ENCODE measurements around the gene SHISA2.

SHISA2 gene

GRCh38 chr13:26053418-26053980, 1.7 kb upstream of the SHISA2 start:
- TF ChIP-seq CTCF (IDR thresholded peaks at IDR 0.05; ENCODE audit: insufficient read depth, missing control alignments) = no peak
- FAIRE-seq (no peak), DNase-seq (ENCODE audit: insufficient read length, low spot score) (no peak)

GRCh38 chr13:26052337-26052736, 521 bp upstream of the SHISA2 start:
- DNase-seq (ENCODE audit: insufficient read length, low spot score) (no peak), FAIRE-seq (no peak)

GRCh38 chr13:26051231-26051656, 572 bp downstream of the SHISA2 start:
- DNase-seq (ENCODE audit: insufficient read length, low spot score) = no peak
- no peak for TF ChIP-seq CTCF (IDR thresholded peaks at IDR 0.05; ENCODE audit: insufficient read depth, missing control alignments)
- no peak for FAIRE-seq

More at GRCh38 chr13:26052337-26052736, 521 bp upstream of the SHISA2 start:
- no peak for TF ChIP-seq CTCF (IDR thresholded peaks at IDR 0.05; ENCODE audit: insufficient read depth, missing control alignments)

GRCh38 chr13:26050568-26051230, 1.1 kb downstream of the SHISA2 start:
- DNase-seq (ENCODE audit: insufficient read length, low spot score) = peak; percentile 23
- FAIRE-seq = no peak
- TF ChIP-seq CTCF (IDR thresholded peaks at IDR 0.05; ENCODE audit: insufficient read depth, missing control alignments) = no peak

- no peak for TF ChIP-seq CTCF (IDR thresholded peaks at IDR 0.05; ENCODE audit: insufficient read depth, missing control alignments)
- FAIRE-seq (no peak), DNase-seq (ENCODE audit: insufficient read length, low spot score) (no peak)
Measured at GRCh38 chr13:26048741-26049140, 3.1 kb downstream of the SHISA2 start.

- DNase-seq (ENCODE audit: insufficient read length, low spot score) (no peak), FAIRE-seq (no peak)
- TF ChIP-seq CTCF (IDR thresholded peaks at IDR 0.05; ENCODE audit: insufficient read depth, missing control alignments) = no peak
Measured at GRCh38 chr13:26047040-26047439, 4.8 kb downstream of the SHISA2 start.

- no peak for TF ChIP-seq CTCF (IDR thresholded peaks at IDR 0.05; ENCODE audit: insufficient read depth, missing control alignments)
- no peak for FAIRE-seq
Measured at GRCh38 chr13:26046639-26047038, 5.2 kb downstream of the SHISA2 start.

More at GRCh38 chr13:26046639-26047038, 5.2 kb downstream of the SHISA2 start:
- no peak for DNase-seq (ENCODE audit: insufficient read length, low spot score)
